ENCODE data around the gene IER5L.

Gene IER5L

GRCh38 chr9:129177791-129178567, at the start of gene IER5L:
TSS of gene IER5L (minus strand) at chr9:129178261. CDS start at chr9:129178052, 209 bp downstream.
- Mint-ChIP-seq H3K9me3 (no peaks in the 10 kb centered on the region), H3K27ac (peak within 1 kb of the TSS; percentile 64)

GRCh38 chr9:129227843-129228189, 49.8 kb upstream of the IER5L start:
- Mint-ChIP-seq H3K4me1 (peaks cover 20% of the 10 kb centered on the region), H3K27me3 (peaks cover 94% of the 10 kb centered on the region), H3K4me3 (no peak overlapping the region), H3K36me3 (peaks cover 2% of the 10 kb centered on the region), H3K9me3 (peaks cover 5% of the 10 kb centered on the region), H3K27ac (no peak overlapping the region)
- ATAC-seq: no peak

More at GRCh38 chr9:129177791-129178567, at the start of gene IER5L:
- H3K27me3 Mint-ChIP-seq: peaks cover 38% of the 10 kb centered on the region
- peak within 1 kb of the TSS; percentile 86 for H3K4me3 Mint-ChIP-seq
- ATAC-seq: peak; percentile 94
- no peaks in the 10 kb centered on the region for H3K36me3 Mint-ChIP-seq
- H3K4me1 Mint-ChIP-seq: peaks cover 27% of the 10 kb centered on the region

DNA sequence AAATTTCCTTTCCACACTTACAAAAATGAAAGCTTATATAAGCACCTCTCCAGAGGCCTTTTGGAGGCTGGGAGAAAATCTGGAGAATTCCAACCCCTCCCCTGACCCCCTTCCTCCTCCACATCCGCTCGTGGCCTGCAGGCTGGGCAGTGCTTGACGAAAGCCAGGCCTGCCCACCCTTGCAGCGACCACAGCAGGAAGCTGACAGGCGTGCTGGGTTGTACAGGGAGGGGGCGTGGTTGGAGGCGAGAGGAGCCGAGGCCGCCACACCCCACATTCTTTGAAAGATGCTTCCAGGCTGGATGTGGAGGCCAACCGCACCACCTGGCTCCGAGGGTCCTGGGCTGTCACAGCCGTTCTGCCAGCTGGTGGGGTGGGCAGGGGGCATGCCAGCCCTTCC, 47.8 kb upstream of the IER5L start:
- H3K36me3 Mint-ChIP-seq: no peaks in the 10 kb centered on the region
- no peaks in the 10 kb centered on the region for H3K9me3 Mint-ChIP-seq
- peak overlapping the region; percentile 38 for H3K27ac Mint-ChIP-seq
- peaks cover 93% of the 10 kb centered on the region for H3K27me3 Mint-ChIP-seq
- ATAC-seq: no peak
- H3K4me3 Mint-ChIP-seq: no peak overlapping the region
- H3K4me1 Mint-ChIP-seq: peaks cover 26% of the 10 kb centered on the region

DNA sequence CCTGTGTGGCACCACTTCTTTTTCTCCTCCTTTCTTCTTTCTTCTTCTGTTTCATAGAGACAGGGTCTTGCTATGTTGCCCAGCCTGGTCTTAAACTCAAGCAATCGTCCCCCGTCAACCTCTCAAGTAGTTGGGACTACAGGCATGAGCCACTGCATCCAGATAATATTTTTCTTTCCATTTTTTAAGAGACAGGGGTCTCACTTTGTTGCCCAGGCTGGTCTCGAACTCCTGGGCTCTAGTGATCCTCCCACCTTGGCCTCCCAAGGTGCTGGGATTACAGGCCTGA, 47.4 kb upstream of the IER5L start:
- Mint-ChIP-seq H3K36me3 (no peaks in the 10 kb centered on the region), H3K9me3 (no peaks in the 10 kb centered on the region), H3K4me1 (peaks cover 28% of the 10 kb centered on the region), H3K27ac (no peak overlapping the region), H3K27me3 (peaks cover 92% of the 10 kb centered on the region), H3K4me3 (no peak overlapping the region)
- ATAC-seq: no peak

DNA sequence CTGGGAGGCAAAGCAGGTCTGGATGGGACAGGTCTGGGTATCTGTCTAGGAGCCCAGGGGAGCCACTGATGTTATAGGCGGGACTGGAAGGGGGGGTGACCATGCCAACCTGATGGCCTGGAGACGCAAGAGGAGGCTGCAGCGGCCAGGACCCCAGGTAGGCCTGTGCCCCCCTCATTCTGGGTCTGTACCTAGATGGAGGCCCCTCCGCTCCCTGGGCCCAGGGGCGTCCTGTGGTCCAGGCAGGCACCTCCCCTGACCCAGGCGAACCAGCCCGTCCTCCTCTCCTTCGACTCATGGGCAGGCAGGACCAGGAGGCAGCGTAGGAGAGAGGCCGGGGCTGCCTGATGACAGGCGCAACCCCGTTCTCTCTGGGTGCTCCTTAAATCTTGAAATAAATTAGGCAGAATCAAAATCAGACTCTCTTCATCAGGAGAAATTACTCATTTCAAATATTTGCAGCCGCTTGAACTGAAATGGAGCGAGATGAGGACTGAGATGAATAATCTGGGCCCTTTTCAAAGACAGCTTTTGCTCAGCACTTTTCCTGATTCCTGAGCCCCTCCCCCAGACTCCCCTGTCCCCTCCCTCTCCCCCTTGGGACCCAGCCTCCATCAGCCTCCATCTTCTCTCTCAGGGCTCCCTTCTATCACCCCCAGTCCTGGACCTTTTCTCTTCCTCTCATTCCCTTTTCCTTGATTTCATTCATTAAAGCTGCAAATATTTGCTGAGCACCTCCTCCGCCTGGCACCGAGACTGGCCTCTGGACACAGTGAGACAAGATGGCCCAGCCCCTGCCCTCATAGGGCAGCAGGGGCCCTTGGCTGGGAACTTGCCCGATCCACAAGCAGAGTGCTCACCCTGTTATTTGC, 46.8 kb upstream of the IER5L start:
- H3K27ac Mint-ChIP-seq: no peak overlapping the region
- no peak for ATAC-seq
- peaks cover 91% of the 10 kb centered on the region for H3K27me3 Mint-ChIP-seq
- peaks cover 22% of the 10 kb centered on the region for H3K4me1 Mint-ChIP-seq
- no peak overlapping the region for H3K4me3 Mint-ChIP-seq
- H3K9me3 Mint-ChIP-seq: no peaks in the 10 kb centered on the region
- H3K36me3 Mint-ChIP-seq: no peaks in the 10 kb centered on the region

- Mint-ChIP-seq H3K4me3 (no peak overlapping the region), H3K36me3 (no peaks in the 10 kb centered on the region), H3K27me3 (peaks cover 90% of the 10 kb centered on the region), H3K4me1 (peaks cover 14% of the 10 kb centered on the region), H3K9me3 (no peaks in the 10 kb centered on the region), H3K27ac (no peak overlapping the region)
- no peak for ATAC-seq
Observed at GRCh38 chr9:129223551-129224208, 45.6 kb upstream of the IER5L start.

- no peak for ATAC-seq
- no peak overlapping the region for H3K27ac Mint-ChIP-seq
- peaks cover 90% of the 10 kb centered on the region for H3K27me3 Mint-ChIP-seq
- no peak overlapping the region for H3K4me3 Mint-ChIP-seq
- no peaks in the 10 kb centered on the region for H3K36me3 Mint-ChIP-seq
- peaks cover 14% of the 10 kb centered on the region for H3K4me1 Mint-ChIP-seq
- H3K9me3 Mint-ChIP-seq: no peaks in the 10 kb centered on the region
Observed at GRCh38 chr9:129222819-129223218, 44.8 kb upstream of the IER5L start.

- Mint-ChIP-seq H3K27me3 (peaks cover 90% of the 10 kb centered on the region), H3K27ac (no peak overlapping the region), H3K9me3 (no peaks in the 10 kb centered on the region), H3K4me1 (peaks cover 14% of the 10 kb centered on the region), H3K36me3 (no peaks in the 10 kb centered on the region), H3K4me3 (no peak overlapping the region)
- no peak for ATAC-seq
Observed at GRCh38 chr9:129221979-129222635, 44.0 kb upstream of the IER5L start.

- no peak overlapping the region for H3K4me3 Mint-ChIP-seq
- ATAC-seq: peak; percentile 86
- no peaks in the 10 kb centered on the region for H3K9me3 Mint-ChIP-seq
- no peak overlapping the region for H3K27ac Mint-ChIP-seq
- H3K36me3 Mint-ChIP-seq: no peaks in the 10 kb centered on the region
- H3K4me1 Mint-ChIP-seq: peaks cover 14% of the 10 kb centered on the region
- H3K27me3 Mint-ChIP-seq: peaks cover 92% of the 10 kb centered on the region
Observed at GRCh38 chr9:129221233-129221632, 43.2 kb upstream of the IER5L start.

GRCh38 chr9:129220771-129221170, 42.7 kb upstream of the IER5L start:
- Mint-ChIP-seq H3K27me3 (peaks cover 92% of the 10 kb centered on the region), H3K36me3 (no peaks in the 10 kb centered on the region), H3K4me3 (no peak overlapping the region), H3K4me1 (peaks cover 9% of the 10 kb centered on the region), H3K27ac (no peak overlapping the region), H3K9me3 (no peaks in the 10 kb centered on the region)
- no peak for ATAC-seq

GRCh38 chr9:129218918-129219317, 40.9 kb upstream of the IER5L start:
- Mint-ChIP-seq H3K4me3 (no peak overlapping the region), H3K9me3 (no peaks in the 10 kb centered on the region), H3K27me3 (peaks cover 74% of the 10 kb centered on the region), H3K4me1 (peaks cover 8% of the 10 kb centered on the region), H3K36me3 (no peaks in the 10 kb centered on the region), H3K27ac (no peak overlapping the region)
- no peak for ATAC-seq

DNA sequence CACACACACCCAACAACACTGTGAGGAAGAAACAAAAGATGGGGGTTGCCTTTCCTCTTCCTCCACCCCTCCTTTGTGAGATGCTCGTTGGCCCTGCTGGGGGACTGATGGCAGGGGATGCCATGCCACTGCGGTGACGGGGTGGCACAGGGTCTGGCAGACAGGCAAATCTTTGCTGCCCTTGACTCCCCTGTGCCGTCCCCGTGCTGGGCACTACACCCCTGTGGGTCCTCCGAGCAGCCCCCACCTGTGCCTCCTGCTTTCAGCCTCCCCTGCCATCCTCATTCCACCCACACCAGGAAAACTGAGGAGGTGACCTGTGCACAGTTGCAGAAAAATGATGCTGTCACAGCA, 40.2 kb upstream of the IER5L start:
- H3K9me3 Mint-ChIP-seq: no peaks in the 10 kb centered on the region
- ATAC-seq: no peak
- peaks cover 8% of the 10 kb centered on the region for H3K4me1 Mint-ChIP-seq
- no peaks in the 10 kb centered on the region for H3K36me3 Mint-ChIP-seq
- peaks cover 69% of the 10 kb centered on the region for H3K27me3 Mint-ChIP-seq
- H3K27ac Mint-ChIP-seq: no peak overlapping the region
- H3K4me3 Mint-ChIP-seq: no peak overlapping the region

DNA sequence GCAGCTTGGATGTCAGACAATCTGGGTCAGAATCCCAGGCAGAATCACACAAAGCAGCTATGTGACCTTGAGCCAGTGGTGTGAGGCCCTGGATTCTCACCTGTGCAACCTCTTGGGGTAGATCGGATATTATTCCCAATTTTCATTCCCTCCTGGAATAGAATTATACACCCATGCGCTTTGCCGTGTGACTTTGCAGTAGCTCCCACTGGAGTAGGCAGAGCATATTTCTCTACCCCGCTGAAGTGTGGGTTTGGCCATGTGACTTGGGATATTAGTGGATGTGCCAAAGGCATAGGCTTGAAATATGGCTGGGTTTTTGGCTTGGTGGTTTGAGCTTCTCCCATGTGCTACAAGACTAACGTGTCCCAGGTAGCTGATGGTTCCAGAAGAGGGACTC, 35.5 kb upstream of the IER5L start:
- no peak for ATAC-seq
- H3K4me1 Mint-ChIP-seq: peaks cover 4% of the 10 kb centered on the region

GRCh38 chr9:129211686-129212085, 33.6 kb upstream of the IER5L start:
- peaks cover 10% of the 10 kb centered on the region for H3K27me3 Mint-ChIP-seq
- ATAC-seq: no peak
- no peak overlapping the region for H3K27ac Mint-ChIP-seq
- no peaks in the 10 kb centered on the region for H3K36me3 Mint-ChIP-seq
- no peak overlapping the region for H3K4me3 Mint-ChIP-seq
- peaks cover 7% of the 10 kb centered on the region for H3K4me1 Mint-ChIP-seq
- H3K9me3 Mint-ChIP-seq: no peaks in the 10 kb centered on the region

More for the DNA sequence above, 35.5 kb upstream of the IER5L start:
- H3K9me3 Mint-ChIP-seq: no peaks in the 10 kb centered on the region
- H3K27me3 Mint-ChIP-seq: peaks cover 29% of the 10 kb centered on the region
- no peak overlapping the region for H3K4me3 Mint-ChIP-seq
- H3K27ac Mint-ChIP-seq: no peak overlapping the region
- no peaks in the 10 kb centered on the region for H3K36me3 Mint-ChIP-seq

- no peaks in the 10 kb centered on the region for H3K9me3 Mint-ChIP-seq
Observed at GRCh38 chr9:129210125-129210524, 32.1 kb upstream of the IER5L start.

More at GRCh38 chr9:129210125-129210524, 32.1 kb upstream of the IER5L start:
- no peak overlapping the region for H3K27ac Mint-ChIP-seq
- H3K4me1 Mint-ChIP-seq: peaks cover 7% of the 10 kb centered on the region
- no peaks in the 10 kb centered on the region for H3K36me3 Mint-ChIP-seq
- no peak overlapping the region for H3K4me3 Mint-ChIP-seq
- H3K27me3 Mint-ChIP-seq: no peaks in the 10 kb centered on the region
- no peak for ATAC-seq

All from stimulated activated memory B cell treated with anti-CD40 and anti-IgM and Interleukin-4, amounts not matched to agents 10 μg/mL and 1 μg/mL and 100 μg/mL, for 72 hours (primary cell).